Measurements from ENCODE around the gene TXNDC8. TPM values are rescaled to one million over a fixed set of nuclear protein-coding genes. Genes with fewer than 3 reads are reported as not detected.

TXNDC8 gene
- total and polyA plus RNA-seq, 2 of the 13 experiments (the other 11 are each of a cell fraction or from before 2014, with no cell fraction given) = not detected

DNA sequence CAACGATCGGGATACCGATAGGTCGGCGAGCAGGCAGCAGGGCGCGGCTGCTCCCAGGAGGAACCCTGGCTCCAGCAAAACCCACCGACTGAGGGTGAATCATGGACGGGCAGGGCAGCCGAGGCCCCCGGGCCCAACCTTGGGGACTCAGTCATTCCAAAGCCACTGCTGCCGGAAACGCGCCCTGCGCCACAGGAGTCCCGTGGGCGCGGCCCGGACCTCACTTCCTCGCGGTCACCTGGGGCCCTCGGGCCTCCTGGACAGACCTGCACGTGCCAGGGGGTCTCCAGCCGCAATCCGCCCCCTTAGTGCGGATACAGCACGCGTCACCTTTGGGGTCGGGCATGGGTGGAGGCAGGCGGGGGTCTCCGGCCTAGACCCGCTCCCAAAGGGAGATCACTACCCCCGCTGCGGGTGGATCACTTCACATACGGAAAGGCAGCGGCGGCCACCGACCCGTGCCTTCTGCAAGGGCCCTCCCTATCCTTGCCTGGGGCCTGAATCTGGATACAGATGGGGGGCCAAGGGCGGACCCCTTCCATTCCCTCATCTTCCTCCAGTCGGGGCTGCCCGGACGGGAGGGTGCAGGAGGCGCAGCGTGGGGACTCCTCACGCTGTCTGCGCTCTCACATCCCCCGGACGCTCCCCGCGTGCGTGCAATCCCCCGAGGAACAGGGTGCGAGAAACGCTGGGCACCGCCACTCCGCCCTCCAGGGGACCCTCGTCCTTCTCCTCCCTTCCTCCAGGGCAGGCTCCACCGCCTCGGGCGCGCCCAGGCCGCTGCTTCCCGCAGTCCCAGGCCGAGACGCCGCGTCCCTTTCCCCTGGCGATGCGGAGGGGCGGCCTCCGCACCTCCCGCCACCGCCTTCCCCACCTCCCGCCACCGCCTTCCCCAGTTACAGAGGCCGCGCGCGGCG, 81.9 kb downstream of the TXNDC8 start (continued):
- peak; percentile 24; the same call in 1 of the 2 replicates for TF ChIP-seq ZNF556 (CRISPR knock-in tag; IDR thresholded peaks at IDR 0.05; ENCODE audit: borderline replicate concordance)
- peak; percentile 84; the same call in 1 of the 2 replicates for TF ChIP-seq ZNF709 (CRISPR knock-in tag; IDR thresholded peaks at IDR 0.05)
- TF ChIP-seq HOXA5 (CRISPR knock-in tag; IDR thresholded peaks at IDR 0.05) = 0 out of 2 replicates have a peak, but pooled peaks have one; percentile 23
- TF ChIP-seq, protein P1, sequence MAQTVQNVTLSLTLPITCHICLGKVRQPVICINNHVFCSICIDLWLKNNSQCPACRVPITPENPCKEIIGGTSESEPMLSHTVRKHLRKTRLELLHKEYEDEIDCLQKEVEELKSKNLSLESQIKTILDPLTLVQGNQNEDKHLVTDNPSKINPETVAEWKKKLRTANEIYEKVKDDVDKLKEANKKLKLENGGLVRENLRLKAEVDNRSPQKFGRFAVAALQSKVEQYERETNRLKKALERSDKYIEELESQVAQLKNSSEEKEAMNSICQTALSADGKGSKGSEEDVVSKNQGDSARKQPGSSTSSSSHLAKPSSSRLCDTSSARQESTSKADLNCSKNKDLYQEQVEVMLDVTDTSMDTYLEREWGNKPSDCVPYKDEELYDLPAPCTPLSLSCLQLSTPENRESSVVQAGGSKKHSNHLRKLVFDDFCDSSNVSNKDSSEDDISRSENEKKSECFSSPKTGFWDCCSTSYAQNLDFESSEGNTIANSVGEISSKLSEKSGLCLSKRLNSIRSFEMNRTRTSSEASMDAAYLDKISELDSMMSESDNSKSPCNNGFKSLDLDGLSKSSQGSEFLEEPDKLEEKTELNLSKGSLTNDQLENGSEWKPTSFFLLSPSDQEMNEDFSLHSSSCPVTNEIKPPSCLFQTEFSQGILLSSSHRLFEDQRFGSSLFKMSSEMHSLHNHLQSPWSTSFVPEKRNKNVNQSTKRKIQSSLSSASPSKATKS (CRISPR knock-in tag; IDR thresholded peaks at IDR 0.05) = peak; percentile 44; the same call in 1 of the 2 replicates
- TF ChIP-seq AGO2 (optimal IDR thresholded peaks at IDR 0.05; ENCODE audit: low read depth, low read length) = peak; percentile 85
- TF ChIP-seq, protein P2, sequence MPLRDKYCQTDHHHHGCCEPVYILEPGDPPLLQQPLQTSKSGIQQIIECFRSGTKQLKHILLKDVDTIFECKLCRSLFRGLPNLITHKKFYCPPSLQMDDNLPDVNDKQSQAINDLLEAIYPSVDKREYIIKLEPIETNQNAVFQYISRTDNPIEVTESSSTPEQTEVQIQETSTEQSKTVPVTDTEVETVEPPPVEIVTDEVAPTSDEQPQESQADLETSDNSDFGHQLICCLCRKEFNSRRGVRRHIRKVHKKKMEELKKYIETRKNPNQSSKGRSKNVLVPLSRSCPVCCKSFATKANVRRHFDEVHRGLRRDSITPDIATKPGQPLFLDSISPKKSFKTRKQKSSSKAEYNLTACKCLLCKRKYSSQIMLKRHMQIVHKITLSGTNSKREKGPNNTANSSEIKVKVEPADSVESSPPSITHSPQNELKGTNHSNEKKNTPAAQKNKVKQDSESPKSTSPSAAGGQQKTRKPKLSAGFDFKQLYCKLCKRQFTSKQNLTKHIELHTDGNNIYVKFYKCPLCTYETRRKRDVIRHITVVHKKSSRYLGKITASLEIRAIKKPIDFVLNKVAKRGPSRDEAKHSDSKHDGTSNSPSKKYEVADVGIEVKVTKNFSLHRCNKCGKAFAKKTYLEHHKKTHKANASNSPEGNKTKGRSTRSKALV (CRISPR knock-in tag; IDR thresholded peaks at IDR 0.05) = peak; percentile 49; the same call in 1 of the 2 replicates
- TF ChIP-seq MTF1 (CRISPR knock-in tag; IDR thresholded peaks at IDR 0.05) = peak; percentile 42; the same call in 1 of the 2 replicates
- TF ChIP-seq, protein P3, sequence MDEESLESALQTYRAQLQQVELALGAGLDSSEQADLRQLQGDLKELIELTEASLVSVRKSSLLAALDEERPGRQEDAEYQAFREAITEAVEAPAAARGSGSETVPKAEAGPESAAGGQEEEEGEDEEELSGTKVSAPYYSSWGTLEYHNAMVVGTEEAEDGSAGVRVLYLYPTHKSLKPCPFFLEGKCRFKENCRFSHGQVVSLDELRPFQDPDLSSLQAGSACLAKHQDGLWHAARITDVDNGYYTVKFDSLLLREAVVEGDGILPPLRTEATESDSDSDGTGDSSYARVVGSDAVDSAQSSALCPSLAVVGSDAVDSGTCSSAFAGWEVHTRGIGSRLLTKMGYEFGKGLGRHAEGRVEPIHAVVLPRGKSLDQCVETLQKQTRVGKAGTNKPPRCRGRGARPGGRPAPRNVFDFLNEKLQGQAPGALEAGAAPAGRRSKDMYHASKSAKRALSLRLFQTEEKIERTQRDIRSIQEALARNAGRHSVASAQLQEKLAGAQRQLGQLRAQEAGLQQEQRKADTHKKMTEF (CRISPR knock-in tag; IDR thresholded peaks at IDR 0.05) = no peak
- TF ChIP-seq ZFP36 (IDR thresholded peaks at IDR 0.05; ENCODE audit: borderline replicate concordance, low read depth, low read length, partially characterized antibody) = no peak
- peak; percentile 43 for TF ChIP-seq PHF20 (CRISPR knock-in tag; IDR thresholded peaks at IDR 0.05)
- no peak; the same call in 1 of the 2 replicates for TF ChIP-seq HDAC1 (CRISPR knock-in tag; IDR thresholded peaks at IDR 0.05)
- no peak for TF ChIP-seq KLF16 (CRISPR knock-in tag; IDR thresholded peaks at IDR 0.05)
- 0 out of 2 replicates have a peak, but pooled peaks have one; percentile 40 for TF ChIP-seq ZNF790 (CRISPR knock-in tag; IDR thresholded peaks at IDR 0.05; ENCODE audit: borderline replicate concordance)
- TF ChIP-seq, protein P4, sequence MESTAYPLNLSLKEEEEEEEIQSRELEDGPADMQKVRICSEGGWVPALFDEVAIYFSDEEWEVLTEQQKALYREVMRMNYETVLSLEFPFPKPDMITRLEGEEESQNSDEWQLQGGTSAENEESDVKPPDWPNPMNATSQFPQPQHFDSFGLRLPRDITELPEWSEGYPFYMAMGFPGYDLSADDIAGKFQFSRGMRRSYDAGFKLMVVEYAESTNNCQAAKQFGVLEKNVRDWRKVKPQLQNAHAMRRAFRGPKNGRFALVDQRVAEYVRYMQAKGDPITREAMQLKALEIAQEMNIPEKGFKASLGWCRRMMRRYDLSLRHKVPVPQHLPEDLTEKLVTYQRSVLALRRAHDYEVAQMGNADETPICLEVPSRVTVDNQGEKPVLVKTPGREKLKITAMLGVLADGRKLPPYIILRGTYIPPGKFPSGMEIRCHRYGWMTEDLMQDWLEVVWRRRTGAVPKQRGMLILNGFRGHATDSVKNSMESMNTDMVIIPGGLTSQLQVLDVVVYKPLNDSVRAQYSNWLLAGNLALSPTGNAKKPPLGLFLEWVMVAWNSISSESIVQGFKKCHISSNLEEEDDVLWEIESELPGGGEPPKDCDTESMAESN (CRISPR knock-in tag; conservative IDR thresholded peaks at IDR 0.05) = 0 out of 2 replicates have a peak, but pooled peaks have one; percentile 23
- TF ChIP-seq, protein P5, sequence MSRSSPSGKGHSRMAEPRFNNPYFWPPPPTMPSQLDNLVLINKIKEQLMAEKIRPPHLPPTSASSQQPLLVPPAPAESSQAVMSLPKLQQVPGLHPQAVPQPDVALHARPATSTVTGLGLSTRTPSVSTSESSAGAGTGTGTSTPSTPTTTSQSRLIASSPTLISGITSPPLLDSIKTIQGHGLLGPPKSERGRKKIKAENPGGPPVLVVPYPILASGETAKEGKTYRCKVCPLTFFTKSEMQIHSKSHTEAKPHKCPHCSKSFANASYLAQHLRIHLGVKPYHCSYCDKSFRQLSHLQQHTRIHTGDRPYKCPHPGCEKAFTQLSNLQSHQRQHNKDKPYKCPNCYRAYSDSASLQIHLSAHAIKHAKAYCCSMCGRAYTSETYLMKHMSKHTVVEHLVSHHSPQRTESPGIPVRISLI (CRISPR knock-in tag; IDR thresholded peaks at IDR 0.05; ENCODE audit: borderline replicate concordance) = peak; percentile 40; the same call in 1 of the 2 replicates
- peak; percentile 9; the same call in 1 of the 2 replicates for TF ChIP-seq IRF2 (CRISPR knock-in tag; IDR thresholded peaks at IDR 0.05)

All from HepG2 (cell line).